NCI-H1436 (cell line): ENCODE results near the gene SUCO.

Experiments
- DNase-seq: peaks from one replicate; lab custom pipeline; 2025; lab: John Stamatoyannopoulos, UW

Gene SUCO

DNA sequence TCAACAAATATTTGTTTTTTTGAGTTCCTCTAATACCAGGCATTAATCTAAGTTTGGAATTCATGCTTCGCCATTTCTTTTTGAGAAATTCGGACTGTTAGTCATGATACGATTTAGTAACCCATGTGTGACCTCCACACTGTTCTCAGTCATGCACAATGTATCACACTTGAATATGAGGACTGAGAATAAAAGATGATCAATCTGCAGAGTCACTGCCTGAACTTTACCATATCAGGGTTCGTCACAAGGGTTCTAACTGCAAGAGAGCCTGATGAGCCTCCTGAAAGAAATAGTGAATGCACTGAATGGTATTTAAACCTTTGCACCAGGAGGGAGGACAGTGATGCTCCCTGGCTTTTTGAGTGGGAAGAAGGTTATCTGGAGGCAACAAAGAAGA lies 115.0 kb downstream of the SUCO start:
- DNase-seq: no peak

DNA sequence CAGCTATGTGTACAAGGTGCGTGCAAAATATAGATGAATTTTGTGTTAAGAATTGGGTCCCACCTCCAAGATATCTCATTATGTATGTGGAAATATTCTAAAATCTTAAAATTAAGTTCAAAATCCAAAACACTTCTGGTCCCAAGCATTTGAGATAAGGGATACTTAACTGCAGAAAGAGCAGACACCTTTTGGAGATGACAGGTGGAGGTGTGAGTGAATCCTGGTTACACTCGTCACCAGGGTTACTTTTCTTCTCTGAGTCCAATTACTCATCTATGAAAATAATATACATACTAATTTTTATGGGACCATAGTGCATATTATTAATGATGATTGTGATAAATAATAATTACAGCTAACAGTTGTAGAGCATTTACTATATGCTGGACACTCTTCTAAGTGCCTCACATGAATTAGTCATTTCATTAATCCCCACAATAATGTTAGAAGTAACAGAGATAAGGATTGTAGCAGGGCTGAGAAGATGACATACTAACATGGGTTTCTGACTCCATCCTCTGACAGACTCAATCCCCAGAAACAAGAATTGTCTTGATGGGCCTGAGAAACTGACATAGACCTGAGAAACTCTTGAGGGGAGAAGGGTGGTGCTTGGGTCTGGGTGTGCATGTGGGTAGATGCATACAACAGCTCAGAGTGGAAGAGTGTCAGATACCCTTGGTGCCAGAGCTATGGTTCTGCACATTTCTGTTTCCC lies 117.7 kb downstream of the SUCO start:
- no peak for DNase-seq

DNA sequence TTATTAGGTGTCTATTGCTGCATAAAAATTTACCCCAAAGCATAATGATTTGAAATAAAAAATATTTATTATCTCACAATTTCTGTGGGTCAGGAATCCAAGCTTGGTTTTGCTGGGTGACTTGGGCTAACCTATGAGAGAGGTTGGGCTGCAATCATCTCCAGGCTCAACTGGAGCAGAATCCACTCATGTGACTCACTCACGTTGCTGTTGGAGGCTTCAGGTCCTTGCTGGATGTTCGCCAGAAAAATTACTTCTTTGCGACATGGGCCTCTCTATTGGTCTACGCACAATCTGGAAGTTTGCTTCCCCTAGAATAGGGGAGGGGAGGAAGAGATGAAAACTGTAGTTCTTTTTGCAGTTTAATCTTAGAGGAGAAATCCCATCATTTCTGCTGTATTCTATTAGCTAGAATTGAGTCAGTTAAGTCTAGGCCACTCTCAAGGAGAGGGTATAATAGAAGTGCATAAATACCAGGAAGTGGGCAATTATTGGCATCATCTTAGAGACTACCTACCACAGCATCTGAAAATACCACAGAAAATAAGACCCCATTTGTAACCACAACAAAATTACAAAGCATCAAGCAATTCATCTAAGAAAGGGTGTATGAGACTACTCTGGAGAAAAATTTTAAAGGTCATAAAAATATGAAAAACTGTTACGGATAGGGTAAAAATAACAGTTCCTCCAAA lies 120.2 kb downstream of the SUCO start:
- no peak for DNase-seq

DNA sequence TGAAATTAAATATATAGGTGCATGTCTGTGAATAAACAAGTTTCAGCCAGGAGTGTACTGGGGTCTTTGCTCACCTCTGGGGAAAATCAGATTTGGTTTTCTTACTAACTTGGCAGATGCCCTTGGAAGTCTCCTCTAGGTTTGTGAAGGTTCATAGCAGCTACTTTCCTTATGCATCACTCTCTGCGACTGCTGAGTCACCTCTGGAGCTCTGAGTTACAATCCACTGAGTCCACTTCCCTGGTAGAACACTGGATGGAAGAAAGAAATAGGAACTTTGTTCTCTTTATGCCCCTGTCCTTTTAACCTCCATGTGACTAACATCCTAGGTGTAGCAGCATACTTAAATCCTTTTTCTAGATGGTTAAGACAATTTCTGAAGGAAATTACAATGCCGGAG lies 121.6 kb downstream of the SUCO start:
- no peak for DNase-seq

DNA sequence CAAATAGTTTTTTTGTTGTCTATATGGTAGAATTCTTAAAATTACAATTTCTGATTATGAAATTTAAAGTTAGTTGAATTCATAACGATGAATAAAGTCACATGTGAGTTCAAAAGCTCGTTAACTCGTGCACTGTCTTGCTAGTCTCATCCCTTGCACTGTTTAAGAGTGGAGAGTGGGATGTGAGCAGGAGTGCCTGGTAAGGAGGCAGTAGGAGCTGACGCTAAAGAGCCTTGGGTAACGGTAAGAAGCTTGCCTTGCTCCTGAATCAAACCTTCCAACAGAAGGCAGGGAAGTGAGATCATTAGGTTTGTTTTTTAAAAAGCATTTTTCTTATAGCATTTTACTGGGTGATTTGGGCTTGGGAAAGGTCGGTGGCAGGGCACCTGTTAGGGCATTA lies 123.6 kb downstream of the SUCO start:
- DNase-seq: no peak

DNA sequence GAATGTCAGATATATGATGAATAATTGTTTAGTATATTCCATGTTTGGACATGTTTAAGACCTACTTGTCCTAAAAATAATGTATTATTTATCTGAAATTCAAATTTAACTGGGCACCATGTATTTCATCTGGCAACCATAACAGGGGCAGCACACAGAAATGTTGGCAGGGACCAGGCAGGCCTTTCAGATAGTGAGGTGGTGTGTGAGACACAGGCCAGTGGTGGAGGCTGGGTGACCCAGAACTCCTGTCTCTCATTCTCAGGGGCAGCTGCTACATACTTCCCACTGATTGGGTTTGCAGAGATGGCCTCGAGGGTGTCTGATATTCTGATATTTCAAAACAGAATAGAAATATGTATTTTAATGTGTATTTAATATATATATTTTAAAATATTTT lies 124.6 kb downstream of the SUCO start:
- no peak for DNase-seq

DNA sequence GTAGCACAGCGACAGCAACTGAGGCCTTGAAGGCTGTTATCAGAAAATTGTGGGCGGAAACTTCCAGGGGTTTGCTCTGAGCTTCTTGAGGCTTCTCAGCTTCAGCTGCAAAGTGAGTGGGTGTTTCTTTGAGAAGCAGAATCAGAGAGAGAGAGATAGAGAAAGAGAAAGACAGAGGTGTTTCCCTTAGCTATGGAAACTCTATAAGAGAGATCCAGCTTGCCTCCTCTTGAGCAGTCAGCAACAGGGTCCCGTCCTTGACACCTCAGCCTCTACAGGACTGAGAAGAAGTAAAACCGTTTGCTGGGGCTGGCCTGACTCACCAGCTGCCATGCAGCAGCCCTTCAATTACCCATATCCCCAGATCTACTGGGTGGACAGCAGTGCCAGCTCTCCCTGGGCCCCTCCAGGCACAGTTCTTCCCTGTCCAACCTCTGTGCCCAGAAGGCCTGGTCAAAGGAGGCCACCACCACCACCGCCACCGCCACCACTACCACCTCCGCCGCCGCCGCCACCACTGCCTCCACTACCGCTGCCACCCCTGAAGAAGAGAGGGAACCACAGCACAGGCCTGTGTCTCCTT lies 126.0 kb downstream of the SUCO start, which contains the start of gene FASLG:
TSS of gene FASLG (plus strand) at position 233 of the 583 bp plus-strand sequence. CDS start at position 332, 99 bp downstream.
- no peak for DNase-seq

DNA sequence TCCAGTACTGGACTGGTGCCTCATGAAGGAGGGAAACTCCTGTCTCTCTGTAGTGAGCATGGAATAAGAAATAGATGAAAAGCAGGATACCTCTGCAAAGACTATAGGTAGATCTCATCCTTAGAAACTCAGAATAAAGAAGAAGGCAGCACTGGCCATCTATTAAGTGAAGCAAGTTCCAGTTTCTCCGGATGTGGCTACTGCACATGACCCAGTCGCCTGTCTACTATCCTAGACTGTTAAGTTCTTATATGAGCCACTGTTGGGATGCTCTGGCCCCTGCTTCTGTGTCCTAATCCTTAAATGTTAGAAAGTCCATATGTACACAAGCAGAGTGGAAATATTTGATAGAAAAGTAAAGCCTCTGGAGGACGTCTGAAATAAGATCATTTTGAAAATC lies 128.2 kb downstream of the SUCO start:
- DNase-seq: no peak
